Effector memory CD4-positive, alpha-beta T cell (primary cell): ENCODE measurements around the gene IST1.

Source experiments
- DNase-seq, 3 donors: peaks; one replicate each; pipeline ENCODE4 v3.0.0-alpha.2; 2020
- H3K27ac ChIP-seq: 2 replicates; pipeline ENCODE4 v1.7.0; 2013; ENCODE audit warnings: mild to moderate bottlenecking, low read length, moderate library complexity; ENCODE audit not compliant: insufficient read depth, poor library complexity, severe bottlenecking
- H3K27me3 ChIP-seq: replicated peaks from 2 replicates; pipeline ENCODE4 v1.7.0; 2013; ENCODE audit warnings: mild to moderate bottlenecking, low read length; ENCODE audit not compliant: insufficient read depth, control insufficient read depth, poor library complexity, severe bottlenecking
- H3K36me3 ChIP-seq: 2 replicates; pipeline ENCODE4 v1.7.0; 2013; ENCODE audit warnings: mild to moderate bottlenecking, low read length, moderate library complexity; ENCODE audit not compliant: control insufficient read depth, insufficient read depth
- H3K4me1 ChIP-seq: 2 replicates; pipeline ENCODE4 v1.7.0; 2013; ENCODE audit warnings: low read length, mild to moderate bottlenecking; ENCODE audit not compliant: control insufficient read depth, insufficient read depth, poor library complexity, severe bottlenecking
- H3K4me3 ChIP-seq: 2 replicates; pipeline ENCODE4 v1.7.0; 2013; ENCODE audit warnings: low read length, low read depth, mild to moderate bottlenecking; ENCODE audit not compliant: insufficient read depth, poor library complexity, severe bottlenecking
- H3K9me3 ChIP-seq: 2 replicates; pipeline ENCODE4 v1.7.0; 2013; ENCODE audit warnings: mild to moderate bottlenecking, low read length, moderate library complexity; ENCODE audit not compliant: control insufficient read depth

IST1 gene

GRCh38 chr16:71929048-71929447 lies 33.7 kb downstream of the IST1 start:
- Histone ChIP-seq H3K4me1 (no peaks in the 10 kb centered on the region), H3K27ac (no peak overlapping the region)
- DNase-seq = no peak

DNA sequence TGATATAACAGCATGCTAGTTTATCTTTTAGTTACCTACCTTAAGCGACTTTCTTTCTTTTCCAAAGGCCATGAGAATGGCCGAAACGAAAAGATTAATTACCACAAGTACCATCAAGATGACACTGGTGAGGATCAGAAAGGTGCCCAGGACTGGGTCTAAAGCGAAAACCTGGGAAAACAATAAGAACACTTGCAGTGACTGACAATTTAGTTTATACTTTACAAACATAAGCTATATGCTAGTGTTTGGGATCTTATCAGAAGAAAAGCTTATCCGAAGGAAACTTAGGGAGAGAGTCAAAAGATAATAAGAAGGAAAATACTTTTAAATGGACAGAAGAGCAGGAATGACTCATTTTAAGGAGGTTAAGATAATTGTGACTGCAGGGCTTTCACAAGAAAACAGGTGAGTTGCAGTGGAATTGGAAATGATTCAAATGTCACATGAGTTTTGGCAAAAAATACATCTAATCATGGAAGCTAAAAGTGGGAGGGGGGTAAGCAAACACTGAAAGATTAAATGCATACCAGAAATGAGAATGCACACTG lies 34.8 kb downstream of the IST1 start:
- Histone ChIP-seq H3K9me3 (no peaks in the 10 kb centered on the region), H3K27ac (no peak overlapping the region), H3K27me3 (no peaks in the 10 kb centered on the region), H3K4me3 (no peak overlapping the region), H3K4me1 (no peaks in the 10 kb centered on the region), H3K36me3 (peaks cover 56% of the 10 kb centered on the region)
- no peak for DNase-seq

More at GRCh38 chr16:71929048-71929447, 33.7 kb downstream of the IST1 start:
- Histone ChIP-seq H3K27me3 (no peaks in the 10 kb centered on the region), H3K4me3 (no peak overlapping the region), H3K36me3 (peaks cover 63% of the 10 kb centered on the region), H3K9me3 (no peaks in the 10 kb centered on the region)

GRCh38 chr16:71931001-71931400 lies 35.7 kb downstream of the IST1 start:
- Histone ChIP-seq H3K27me3 (no peaks in the 10 kb centered on the region), H3K4me1 (no peaks in the 10 kb centered on the region), H3K27ac (no peak overlapping the region), H3K4me3 (no peak overlapping the region), H3K9me3 (no peaks in the 10 kb centered on the region), H3K36me3 (peaks cover 50% of the 10 kb centered on the region)
- no peak for DNase-seq

DNA sequence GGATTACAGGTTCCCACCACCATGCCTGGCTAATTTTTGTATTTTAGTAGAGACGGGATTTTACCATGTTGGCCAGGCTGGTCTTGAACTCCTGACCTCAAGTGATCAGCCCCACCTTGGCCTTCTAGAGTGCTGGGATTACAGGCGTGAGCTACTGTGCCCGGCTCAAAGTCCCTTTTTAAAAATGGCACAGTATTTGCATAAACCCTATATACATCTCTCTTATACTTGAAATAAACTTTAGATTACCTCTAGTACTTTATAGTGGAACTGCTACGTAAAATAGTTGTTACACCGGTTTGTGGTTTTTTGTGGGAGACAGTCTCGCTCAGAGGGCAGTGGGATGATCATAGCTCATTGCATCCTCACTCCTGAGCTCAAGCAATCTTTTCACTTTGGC lies 36.3 kb downstream of the IST1 start:
- Histone ChIP-seq H3K27ac (no peak overlapping the region), H3K4me3 (no peak overlapping the region), H3K9me3 (no peaks in the 10 kb centered on the region), H3K36me3 (peaks cover 47% of the 10 kb centered on the region), H3K4me1 (no peaks in the 10 kb centered on the region), H3K27me3 (no peaks in the 10 kb centered on the region)
- no peak for DNase-seq

DNA sequence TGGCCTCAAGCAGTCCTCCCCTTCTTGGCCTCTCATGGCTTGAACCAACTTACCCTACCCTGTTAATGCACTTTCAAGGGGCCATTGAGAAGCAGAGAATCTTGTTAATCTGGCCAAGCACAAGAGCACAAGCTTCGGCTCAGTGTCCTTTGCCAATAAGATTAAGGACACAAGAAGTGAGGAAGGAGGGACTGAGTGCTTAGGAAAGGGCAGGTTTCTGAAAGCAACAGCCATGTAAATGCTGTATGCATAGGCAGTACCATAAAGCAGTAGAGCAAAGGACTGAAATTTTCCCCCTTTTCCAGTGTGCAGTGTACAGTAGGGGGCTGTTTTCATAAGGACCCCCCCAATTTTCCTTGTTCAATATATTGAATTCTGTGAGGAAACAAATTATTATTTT lies 37.7 kb downstream of the IST1 start:
- DNase-seq = no peak
- Histone ChIP-seq H3K9me3 (no peaks in the 10 kb centered on the region), H3K27me3 (no peaks in the 10 kb centered on the region), H3K4me1 (no peaks in the 10 kb centered on the region), H3K4me3 (no peak overlapping the region), H3K27ac (no peak overlapping the region), H3K36me3 (peaks cover 32% of the 10 kb centered on the region)

DNA sequence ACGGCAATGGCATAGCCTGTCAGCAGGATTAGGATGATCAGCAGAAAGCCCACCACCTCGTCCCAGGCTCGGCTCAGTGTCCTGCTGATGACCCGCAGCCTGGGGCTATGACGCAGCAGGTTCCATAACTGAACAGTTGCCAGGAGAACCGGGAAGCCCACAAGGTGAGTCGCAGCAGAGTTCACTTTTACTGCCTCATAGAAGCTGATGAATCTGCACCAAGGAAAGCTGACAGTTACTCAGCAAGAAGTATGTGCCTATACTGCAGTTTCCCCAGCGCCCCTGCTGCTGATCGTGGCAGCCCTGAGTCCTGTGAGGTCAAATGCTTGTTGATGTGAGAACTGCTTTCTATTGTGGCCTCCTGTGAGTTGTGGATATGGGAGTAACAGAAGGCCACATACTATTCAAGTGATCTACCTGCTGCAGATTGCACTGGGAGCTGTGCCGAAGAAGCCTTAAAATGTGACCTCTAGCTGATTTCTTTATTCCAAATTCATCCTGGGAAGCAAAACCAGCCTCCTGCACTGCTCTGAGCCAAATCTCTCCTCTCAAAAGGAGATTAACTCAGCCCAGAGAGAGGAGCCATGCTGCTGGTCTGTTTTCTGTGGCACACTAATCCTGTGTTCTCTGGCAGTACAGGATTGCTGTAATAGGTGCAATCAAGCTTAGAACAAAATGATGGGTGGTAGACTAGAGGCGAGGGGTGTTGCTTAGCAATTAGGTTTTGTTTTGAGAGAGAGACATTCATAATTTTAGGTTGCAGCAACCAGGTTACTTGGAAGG lies 38.8 kb downstream of the IST1 start:
- H3K27me3 ChIP-seq = no peaks in the 10 kb centered on the region
- no peak overlapping the region for H3K27ac ChIP-seq
- H3K36me3 ChIP-seq = peaks cover 22% of the 10 kb centered on the region
- H3K4me1 ChIP-seq = no peaks in the 10 kb centered on the region
- H3K4me3 ChIP-seq = no peak overlapping the region
- no peaks in the 10 kb centered on the region for H3K9me3 ChIP-seq
- no peak for DNase-seq

GRCh38 chr16:71937868-71938510 lies 42.7 kb downstream of the IST1 start:
- Histone ChIP-seq H3K4me1 (no peaks in the 10 kb centered on the region), H3K27me3 (no peaks in the 10 kb centered on the region), H3K27ac (no peak overlapping the region), H3K9me3 (no peaks in the 10 kb centered on the region), H3K4me3 (no peak overlapping the region), H3K36me3 (peaks cover 5% of the 10 kb centered on the region)
- DNase-seq = no peak

DNA sequence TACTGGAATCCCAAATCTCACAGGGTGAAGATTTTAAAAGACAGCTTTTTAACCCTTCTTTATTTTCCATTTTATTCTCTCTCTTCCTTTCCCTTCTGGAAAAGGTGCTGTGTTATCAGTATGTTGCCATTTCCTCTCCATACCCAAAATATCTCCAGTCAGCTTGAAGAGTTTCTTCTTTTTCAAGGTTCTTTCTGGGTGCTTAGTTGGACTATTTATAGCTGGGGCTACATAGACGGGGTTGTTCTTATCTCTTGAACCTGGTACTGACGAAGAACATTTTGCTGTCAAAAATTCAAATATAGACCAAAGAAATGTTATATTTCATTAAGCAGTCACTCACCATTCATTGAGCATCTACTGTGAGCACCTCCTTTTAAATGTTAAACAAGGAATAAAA lies 48.6 kb downstream of the IST1 start:
- no peak for DNase-seq

DNA sequence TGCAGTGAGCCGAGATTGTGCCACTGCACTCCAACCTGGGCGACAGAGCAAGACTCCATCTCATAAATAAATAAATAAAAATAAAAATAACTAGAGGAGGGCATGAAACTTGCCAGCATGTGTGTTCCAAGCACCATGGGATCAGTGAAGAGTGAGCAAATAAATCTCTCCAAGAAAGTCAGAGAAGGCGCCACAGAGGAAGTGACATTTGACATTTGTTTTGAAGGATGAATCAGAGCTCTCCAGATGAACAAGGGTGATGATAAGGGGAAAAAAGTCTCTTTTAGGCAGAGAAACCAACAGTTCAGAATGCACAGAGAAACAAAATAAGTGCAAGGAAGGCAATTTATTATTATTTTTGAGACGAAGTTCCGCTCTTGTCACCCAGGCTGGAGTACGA lies 50.3 kb downstream of the IST1 start:
- Histone ChIP-seq H3K36me3 (no peaks in the 10 kb centered on the region), H3K4me3 (no peak overlapping the region), H3K9me3 (no peaks in the 10 kb centered on the region), H3K4me1 (no peaks in the 10 kb centered on the region), H3K27ac (no peak overlapping the region), H3K27me3 (no peaks in the 10 kb centered on the region)
- DNase-seq = no peak

More for the DNA sequence above, 48.6 kb downstream of the IST1 start:
- no peaks in the 10 kb centered on the region for H3K27me3 ChIP-seq
- H3K27ac ChIP-seq = no peak overlapping the region
- H3K4me3 ChIP-seq = no peak overlapping the region
- H3K9me3 ChIP-seq = no peaks in the 10 kb centered on the region
- no peaks in the 10 kb centered on the region for H3K4me1 ChIP-seq
- H3K36me3 ChIP-seq = no peaks in the 10 kb centered on the region

DNA sequence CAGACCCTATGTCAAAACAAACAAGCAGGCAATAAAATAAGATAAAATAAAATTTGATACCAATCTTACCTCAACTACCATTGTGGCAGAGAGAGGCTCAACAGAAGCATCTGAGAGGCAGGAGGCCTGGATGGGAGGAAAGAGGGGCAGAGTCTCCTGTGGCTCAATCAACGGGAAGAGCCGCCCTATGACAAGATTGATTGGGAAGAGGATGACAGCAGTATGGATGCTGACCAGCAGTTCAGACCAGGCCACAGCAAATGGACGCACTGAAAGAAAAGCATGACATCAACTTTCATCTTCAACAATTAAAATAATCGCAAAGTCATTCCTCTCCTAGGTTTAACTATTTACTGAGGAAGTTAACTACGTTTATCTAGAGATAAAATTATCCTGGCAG lies 57.5 kb downstream of the IST1 start:
- DNase-seq = no peak
- Histone ChIP-seq H3K4me1 (no peaks in the 10 kb centered on the region), H3K27ac (no peak overlapping the region), H3K27me3 (no peaks in the 10 kb centered on the region), H3K9me3 (no peaks in the 10 kb centered on the region), H3K4me3 (no peak overlapping the region), H3K36me3 (no peaks in the 10 kb centered on the region)
